Sigmoid colon (tissue), 7 donors: Measurements from ENCODE around the gene ZNF232. TPM values are rescaled to one million over a fixed set of nuclear protein-coding genes. Genes with fewer than 3 reads are reported as not detected.

Source experiments
- DNase-seq: peaks from one replicate; pipeline ENCODE4 v3.0.0-alpha.2; 2019
- H3K27ac ChIP-seq, 4 donors: fragments of 200-600 bp; sonication (generic); one replicate each; pipeline ENCODE4 v1.5.1; 2016 to 2019; ENCODE audit warnings: mild to moderate bottlenecking in 1 of 4
- H3K27me3 ChIP-seq, 3 donors: fragments of 200-600 bp; sonication (generic); one replicate each; pipeline ENCODE4 v1.5.1; 2019; ENCODE audit warnings: mild to moderate bottlenecking in 1 of 3
- H3K36me3 ChIP-seq, 4 donors: fragments of 200-600 bp; sonication (generic); one replicate each; pipeline ENCODE4 v1.5.1; 2016 to 2019
- H3K4me1 ChIP-seq, 4 donors: fragments of 200-600 bp; sonication (generic); one replicate each; pipeline ENCODE4 v1.5.1; 2017 to 2019
- H3K4me3 ChIP-seq, 4 donors: fragments of 200-600 bp; sonication (generic); one replicate each; pipeline ENCODE4 v1.5.1; 2017 to 2019; ENCODE audit warnings: mild to moderate bottlenecking in 2 of 4, moderate library complexity in 1 of 4
- H3K9me3 ChIP-seq, 4 donors: fragments of 200-600 bp in 3 of 4; sonication (generic) in 3 of 4; one replicate each; pipeline versions ENCODE4 v1.5.1 to v1.6.1; 2013 to 2019
- EP300 ChIP-seq, 4 donors: sonication (generic); formaldehyde crosslinking; IDR thresholded peaks; one replicate each; pipeline ENCODE4 v1.6.1; 2017; ENCODE audit warnings: antibody characterized with exemption in 4 of 4
- POLR2A ChIP-seq, 2 donors: fragments of 450-650 bp; IDR thresholded peaks; one replicate each; pipeline ENCODE4 v1.6.1; 2016; ENCODE audit warnings: antibody characterized with exemption in 2 of 2, mild to moderate bottlenecking in 2 of 2, moderate library complexity in 2 of 2
- POLR2AphosphoS5 ChIP-seq, 4 donors: sonication (generic); formaldehyde crosslinking; IDR thresholded peaks; one replicate each; pipeline ENCODE4 v1.6.1; 2017; ENCODE audit warnings: antibody characterized with exemption in 4 of 4
- WGBS, 2 donors: extraction: QIAGEN DNeasy Blood & Tissue Kit; methylation state at CpG; one replicate each; pipeline ENCODE4 v1.1.7; 2013; 5-methylcytosine and 5-hydroxymethylcytosine counted together
- intact Hi-C: fragments of 100-400 bp; cut with DNase I; formaldehyde crosslinking; loops from one replicate; pipeline ENCODE4 v1.15.1; 2023
- polyA plus RNA-seq, 3 donors: library from polyadenylated mRNA; stranded (reverse); fragments of 200-250 nt; gene quantifications; one replicate each; pipeline ENCODE4 v1.2.3, GENCODE V29; 2013
- total RNA-seq, 4 donors: library from RNA; depleted of rRNA; stranded (reverse); fragments of >200 nt; gene quantifications; one replicate each; pipeline ENCODE4 v1.1.0, GENCODE V29; 2016
- TF ChIP-seq, protein P1 (sequence below), 4 experiments: fragments of 450-650 bp in 3 of 4; fragments of 200-600 bp in 1 of 4; IDR thresholded peaks; one replicate each; pipeline ENCODE4 v1.5.1; 2016 to 2019; ENCODE audit warnings: antibody characterized with exemption in 4 of 4, mild to moderate bottlenecking in 3 of 4, moderate library complexity in 2 of 4
- donor health status: healthy with polysubstance abuse.
- donor health status: Bipolar disorder and iron deficiency.
- donor health status: healthy.

ZNF232 gene
- total and polyA plus RNA-seq, 7 donors = 4.8 to 15.3 (median 8.7) TPM

- peak; percentile 82 for DNase-seq
- peaks cover 0 to 15% (median 9%) of the 10 kb centered on the region in 4 donors for H3K4me1 ChIP-seq
- peaks cover 0 to 15% (median 5%) of the 10 kb centered on the region in 4 donors for H3K36me3 ChIP-seq
- H3K4me3 ChIP-seq = peak overlapping the region; percentile 42 to 57 (median 52)
- peak in 1 of 2 donors; percentile 2 for TF ChIP-seq POLR2A (IDR thresholded peaks at IDR 0.05)
- TF ChIP-seq, protein P1, sequence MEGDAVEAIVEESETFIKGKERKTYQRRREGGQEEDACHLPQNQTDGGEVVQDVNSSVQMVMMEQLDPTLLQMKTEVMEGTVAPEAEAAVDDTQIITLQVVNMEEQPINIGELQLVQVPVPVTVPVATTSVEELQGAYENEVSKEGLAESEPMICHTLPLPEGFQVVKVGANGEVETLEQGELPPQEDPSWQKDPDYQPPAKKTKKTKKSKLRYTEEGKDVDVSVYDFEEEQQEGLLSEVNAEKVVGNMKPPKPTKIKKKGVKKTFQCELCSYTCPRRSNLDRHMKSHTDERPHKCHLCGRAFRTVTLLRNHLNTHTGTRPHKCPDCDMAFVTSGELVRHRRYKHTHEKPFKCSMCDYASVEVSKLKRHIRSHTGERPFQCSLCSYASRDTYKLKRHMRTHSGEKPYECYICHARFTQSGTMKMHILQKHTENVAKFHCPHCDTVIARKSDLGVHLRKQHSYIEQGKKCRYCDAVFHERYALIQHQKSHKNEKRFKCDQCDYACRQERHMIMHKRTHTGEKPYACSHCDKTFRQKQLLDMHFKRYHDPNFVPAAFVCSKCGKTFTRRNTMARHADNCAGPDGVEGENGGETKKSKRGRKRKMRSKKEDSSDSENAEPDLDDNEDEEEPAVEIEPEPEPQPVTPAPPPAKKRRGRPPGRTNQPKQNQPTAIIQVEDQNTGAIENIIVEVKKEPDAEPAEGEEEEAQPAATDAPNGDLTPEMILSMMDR (IDR thresholded peaks at IDR 0.05) = no peak
- TF ChIP-seq EP300 (IDR thresholded peaks at IDR 0.05) = no peak
- TF ChIP-seq POLR2AphosphoS5 (IDR thresholded peaks at IDR 0.05) = peak in 2 of 4 donors; percentile 36 to 42
- H3K27ac ChIP-seq = peak overlapping the region; percentile 54 to 71 (median 66)
- H3K27me3 ChIP-seq = no peaks in the 10 kb centered on the region
- intact Hi-C loops = loop anchor here (2.0 kb wide), 1 partner anchor 18 kb away; the partner anchor contains the start of gene ZFP3
- peaks cover 29 to 33% (median 32%) of the 10 kb centered on the region in 4 donors for H3K9me3 ChIP-seq
- WGBS, 2 donors = 4 to 39% methylated on average over 63 of the region's 63 CpGs
Observed at GRCh38 chr17:5097101-5097834, 14.4 kb downstream of the ZNF232 start.

DNA sequence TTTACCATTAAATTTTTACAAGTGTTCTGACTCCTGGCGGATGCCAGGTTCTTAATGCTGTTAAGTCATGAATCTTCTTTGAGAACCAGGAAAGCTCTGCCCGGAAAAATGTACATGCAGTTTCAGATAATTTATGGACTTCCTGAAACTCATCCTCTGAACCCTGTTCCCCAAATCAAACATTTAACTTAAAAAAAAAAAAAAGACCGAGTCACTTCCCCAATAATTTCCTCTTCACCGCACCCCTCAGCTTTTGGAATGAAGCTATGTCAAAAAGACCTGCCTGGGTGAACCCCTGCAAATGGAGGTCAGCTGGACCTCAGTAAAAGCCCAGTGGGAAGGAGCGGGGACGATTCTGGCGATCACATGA lies 15.0 kb downstream of the ZNF232 start:
- peak overlapping the region; percentile 42 to 57 (median 52) for H3K4me3 ChIP-seq
- no peaks in the 10 kb centered on the region for H3K27me3 ChIP-seq
- no peak for DNase-seq
- 10 to 30% methylated on average over 7 of the region's 7 CpGs for WGBS, 2 donors
- peaks cover 35 to 38% (median 37%) of the 10 kb centered on the region in 4 donors for H3K9me3 ChIP-seq
- peaks cover 0 to 15% (median 9%) of the 10 kb centered on the region in 4 donors for H3K4me1 ChIP-seq
- peaks cover 5 to 20% (median 10%) of the 10 kb centered on the region in 4 donors for H3K36me3 ChIP-seq
- intact Hi-C loops = loop anchor here (2.0 kb wide), 1 partner anchor 18 kb away; the partner anchor contains the start of gene ZFP3
- TF ChIP-seq, protein P1 (IDR thresholded peaks at IDR 0.05) = no peak
- TF ChIP-seq POLR2AphosphoS5 (IDR thresholded peaks at IDR 0.05) = no peak
- no peak for TF ChIP-seq POLR2A (IDR thresholded peaks at IDR 0.05)
- no peak for TF ChIP-seq EP300 (IDR thresholded peaks at IDR 0.05)
- H3K27ac ChIP-seq = peak overlapping the region; percentile 54 to 71 (median 66)

DNA sequence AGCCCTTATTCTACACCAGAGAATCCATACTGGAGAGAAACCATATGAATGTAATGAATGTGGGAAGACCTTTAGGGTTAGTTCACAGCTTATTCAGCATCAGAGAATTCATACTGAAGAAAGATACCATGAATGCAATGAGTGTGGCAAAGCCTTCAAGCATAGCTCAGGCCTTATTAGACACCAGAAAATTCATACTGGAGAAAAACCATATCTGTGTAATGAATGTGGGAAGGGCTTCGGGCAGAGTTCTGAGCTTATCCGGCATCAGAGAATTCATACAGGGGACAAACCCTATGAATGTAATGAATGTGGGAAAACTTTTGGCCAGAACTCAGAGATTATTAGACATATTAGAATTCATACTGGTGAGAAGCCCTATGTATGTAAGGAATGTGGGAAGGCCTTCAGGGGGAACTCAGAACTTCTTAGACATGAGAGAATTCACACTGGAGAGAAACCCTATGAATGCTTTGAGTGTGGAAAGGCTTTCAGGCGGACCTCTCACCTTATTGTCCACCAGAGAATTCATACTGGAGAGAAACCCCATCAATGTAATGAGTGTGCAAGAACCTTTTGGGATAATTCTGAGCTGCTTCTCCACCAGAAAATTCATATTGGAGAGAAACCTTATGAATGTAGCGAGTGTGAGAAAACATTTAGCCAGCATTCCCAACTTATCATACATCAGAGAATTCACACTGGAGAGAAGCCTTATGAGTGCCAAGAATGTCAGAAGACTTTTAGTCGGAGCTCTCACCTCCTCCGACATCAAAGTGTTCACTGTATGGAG lies 19.3 kb downstream of the ZNF232 start:
- intact Hi-C loops = no loop called here
- Histone ChIP-seq H3K9me3 (peaks cover 71 to 80% (median 74%) of the 10 kb centered on the region in 4 donors), H3K4me1 (peaks cover 0 to 11% (median 7%) of the 10 kb centered on the region in 4 donors), H3K27ac (no peak overlapping the region), H3K27me3 (no peaks in the 10 kb centered on the region), H3K36me3 (peaks cover 27 to 62% (median 45%) of the 10 kb centered on the region in 4 donors), H3K4me3 (no peak overlapping the region)
- no peak for TF ChIP-seq POLR2A (IDR thresholded peaks at IDR 0.05)
- TF ChIP-seq, protein P1 (IDR thresholded peaks at IDR 0.05) = no peak
- TF ChIP-seq POLR2AphosphoS5 (IDR thresholded peaks at IDR 0.05) = no peak
- no peak for TF ChIP-seq EP300 (IDR thresholded peaks at IDR 0.05)
- no peak for DNase-seq
- WGBS, 2 donors = 98 to 99% methylated on average over 6 of the region's 6 CpGs

GRCh38 chr17:5080591-5080990 lies 31.1 kb downstream of the ZNF232 start:
- TF ChIP-seq, protein P1 (IDR thresholded peaks at IDR 0.05) = no peak
- TF ChIP-seq POLR2A (IDR thresholded peaks at IDR 0.05) = no peak
- WGBS, 2 donors = 91 to 95% methylated on average over 3 of the region's 3 CpGs
- H3K4me3 ChIP-seq = no peak overlapping the region
- peaks cover 0 to 10% (median 0%) of the 10 kb centered on the region in 4 donors for H3K36me3 ChIP-seq
- intact Hi-C loops = no loop called here
- H3K9me3 ChIP-seq = peaks cover 0 to 15% (median 4%) of the 10 kb centered on the region in 4 donors
- peaks cover 0 to 22% (median 14%) of the 10 kb centered on the region in 4 donors for H3K4me1 ChIP-seq
- no peak overlapping the region for H3K27ac ChIP-seq
- no peak for DNase-seq
- H3K27me3 ChIP-seq = no peaks in the 10 kb centered on the region
